Tibial artery (tissue), 4 donors: ENCODE measurements around the gene ARR3.

Source experiments
- DNase-seq, 2 donors: peaks; one replicate each; pipeline ENCODE4 v3.0.0-alpha.2; 2019
- H3K27ac ChIP-seq, 2 donors: fragments of 200-600 bp; sonication (generic) in 1 of 2; 1 replicate in 1 of 2; 2 replicates in 1 of 2; pipeline ENCODE4 v1.5.1; 2018 to 2019; ENCODE audit warnings: mild to moderate bottlenecking in 1 of 2
- H3K27me3 ChIP-seq, 2 donors: fragments of 200-600 bp; sonication (generic) in 1 of 2; one replicate each; pipeline versions ENCODE4 v1.5.1 to v1.6.0; 2016 to 2019
- H3K36me3 ChIP-seq, 3 donors: fragments of 200-600 bp; sonication (generic) in 2 of 3; one replicate each; pipeline ENCODE4 v1.5.1; 2016 to 2019; ENCODE audit warnings: mild to moderate bottlenecking in 2 of 3
- H3K4me1 ChIP-seq, 4 donors: fragments of 200-600 bp; sonication (generic) in 2 of 4; 1 replicate in 3 of 4; 2 replicates in 1 of 4; pipeline ENCODE4 v1.5.1; 2016 to 2019
- H3K4me3 ChIP-seq, 2 donors: fragments of 200-600 bp; sonication (generic) in 1 of 2; 1 replicate in 1 of 2; 2 replicates in 1 of 2; pipeline ENCODE4 v1.5.1; 2018 to 2019; ENCODE audit warnings: mild to moderate bottlenecking in 2 of 2
- H3K9me3 ChIP-seq, 3 donors: fragments of 200-600 bp; sonication (generic) in 1 of 3; one replicate each; pipeline ENCODE4 v1.5.1; 2016 to 2019
- intact Hi-C: fragments of 100-400 bp; cut with DNase I; formaldehyde crosslinking; loops from one replicate; pipeline ENCODE4 v1.15.0; 2023; ENCODE audit warnings: low total_unique reads
- TF ChIP-seq, protein P1 (sequence below), 2 experiments: fragments of 200-600 bp in 1 of 2; fragments of 450-650 bp in 1 of 2; IDR thresholded peaks; one replicate each; pipeline ENCODE4 v1.5.1; 2017 to 2019; ENCODE audit warnings: antibody characterized with exemption in 2 of 2, mild to moderate bottlenecking in 1 of 2, moderate library complexity in 1 of 2

ARR3 gene

DNA sequence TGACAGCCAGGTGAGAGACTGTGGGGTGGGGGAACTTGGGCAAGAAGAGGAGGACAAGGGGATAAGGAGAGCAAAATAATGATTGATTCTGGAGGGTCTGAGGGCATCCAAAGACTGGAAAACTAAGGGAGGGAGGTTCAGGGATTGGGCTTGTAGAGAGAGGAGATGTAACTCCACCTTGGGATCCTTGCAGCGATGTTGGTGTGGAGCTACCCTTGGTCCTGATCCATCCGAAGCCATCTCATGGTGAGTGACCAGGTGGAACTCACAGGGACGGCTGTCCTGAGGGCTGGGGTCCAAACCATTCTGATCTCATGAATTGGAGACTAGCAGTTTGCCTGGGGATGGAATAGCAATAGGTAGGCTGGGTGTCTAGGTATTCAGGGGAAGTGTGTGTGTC, 12.4 kb downstream of the ARR3 start:
- peaks cover 0 to 6% (median 4%) of the 10 kb centered on the region in 3 donors for H3K36me3 ChIP-seq
- no peaks in the 10 kb centered on the region for H3K4me1 ChIP-seq
- TF ChIP-seq, protein P1, sequence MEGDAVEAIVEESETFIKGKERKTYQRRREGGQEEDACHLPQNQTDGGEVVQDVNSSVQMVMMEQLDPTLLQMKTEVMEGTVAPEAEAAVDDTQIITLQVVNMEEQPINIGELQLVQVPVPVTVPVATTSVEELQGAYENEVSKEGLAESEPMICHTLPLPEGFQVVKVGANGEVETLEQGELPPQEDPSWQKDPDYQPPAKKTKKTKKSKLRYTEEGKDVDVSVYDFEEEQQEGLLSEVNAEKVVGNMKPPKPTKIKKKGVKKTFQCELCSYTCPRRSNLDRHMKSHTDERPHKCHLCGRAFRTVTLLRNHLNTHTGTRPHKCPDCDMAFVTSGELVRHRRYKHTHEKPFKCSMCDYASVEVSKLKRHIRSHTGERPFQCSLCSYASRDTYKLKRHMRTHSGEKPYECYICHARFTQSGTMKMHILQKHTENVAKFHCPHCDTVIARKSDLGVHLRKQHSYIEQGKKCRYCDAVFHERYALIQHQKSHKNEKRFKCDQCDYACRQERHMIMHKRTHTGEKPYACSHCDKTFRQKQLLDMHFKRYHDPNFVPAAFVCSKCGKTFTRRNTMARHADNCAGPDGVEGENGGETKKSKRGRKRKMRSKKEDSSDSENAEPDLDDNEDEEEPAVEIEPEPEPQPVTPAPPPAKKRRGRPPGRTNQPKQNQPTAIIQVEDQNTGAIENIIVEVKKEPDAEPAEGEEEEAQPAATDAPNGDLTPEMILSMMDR (IDR thresholded peaks at IDR 0.05): no peak
- no peaks in the 10 kb centered on the region for H3K27me3 ChIP-seq
- DNase-seq: no peak
- intact Hi-C loops: no loop called here
- H3K4me3 ChIP-seq: no peak overlapping the region
- no peak overlapping the region for H3K27ac ChIP-seq
- no peaks in the 10 kb centered on the region for H3K9me3 ChIP-seq

DNA sequence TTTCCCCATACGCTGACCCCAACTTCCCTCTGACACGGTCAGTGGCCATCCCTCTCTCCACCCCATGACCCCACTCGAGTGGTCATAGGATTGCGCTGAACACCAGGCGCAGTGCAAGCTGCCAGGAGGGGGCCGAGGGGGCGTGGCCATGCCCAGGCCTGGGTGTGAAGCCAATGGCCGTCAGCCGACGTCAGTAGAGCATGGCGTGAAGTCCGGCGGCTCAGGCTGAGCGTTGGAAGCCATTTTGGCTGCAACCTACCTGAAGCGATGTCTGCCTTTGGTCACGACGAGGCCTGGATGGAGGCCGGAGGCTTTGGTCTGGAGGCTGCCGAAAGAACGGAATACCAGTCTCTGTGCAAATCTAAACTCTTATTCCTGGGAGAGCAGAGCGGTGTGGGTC, 13.8 kb downstream of the ARR3 start, which contains the start of gene RAB41:
RAB41 (plus strand) TSS at position 222 of the 400 bp plus-strand sequence; CDS start at position 268, 46 bp downstream.
- no peak for DNase-seq
- no peaks in the 10 kb centered on the region for H3K4me1 ChIP-seq
- intact Hi-C loops: no loop called here
- no peaks in the 10 kb centered on the region for H3K9me3 ChIP-seq
- H3K4me3 ChIP-seq: no peak within 1 kb of the TSS
- H3K36me3 ChIP-seq: peaks cover 0 to 15% (median 4%) of the 10 kb centered on the region in 3 donors
- no peaks in the 10 kb centered on the region for H3K27me3 ChIP-seq
- TF ChIP-seq, protein P1 (IDR thresholded peaks at IDR 0.05): no peak
- H3K27ac ChIP-seq: no peak within 1 kb of the TSS

DNA sequence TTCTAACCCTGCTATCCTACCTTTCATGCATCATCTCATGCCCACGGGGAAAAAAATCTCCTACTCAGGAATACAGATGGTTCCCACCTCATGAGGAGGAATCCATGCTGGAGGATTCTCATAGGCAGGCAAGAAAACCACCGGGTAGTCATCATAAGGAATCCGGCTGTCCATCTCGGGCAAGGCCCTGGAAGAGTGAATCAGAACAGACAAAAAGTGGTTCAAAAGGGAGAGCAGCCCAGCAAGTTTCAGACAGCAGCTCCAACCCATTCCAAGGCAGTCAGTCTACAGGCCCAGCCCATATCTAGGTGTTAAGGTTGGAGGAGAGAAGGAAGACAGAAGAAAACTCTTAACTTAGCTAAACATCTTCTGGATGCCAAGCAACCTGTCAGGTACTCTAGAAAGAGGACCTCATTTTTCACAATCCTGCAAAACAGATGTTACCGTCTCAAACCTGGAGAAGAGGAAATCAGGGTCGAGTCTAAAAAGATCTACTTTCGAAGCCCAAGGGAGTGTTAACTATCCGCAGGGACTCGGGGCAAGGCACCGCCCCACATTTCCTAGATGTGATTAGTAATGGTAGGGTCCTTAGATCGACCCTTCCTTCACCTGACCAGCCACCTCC, 21.1 kb downstream of the ARR3 start:
- no peak for DNase-seq
- no peaks in the 10 kb centered on the region for H3K9me3 ChIP-seq
- no peaks in the 10 kb centered on the region for H3K27me3 ChIP-seq
- intact Hi-C loops: no loop called here
- peaks cover 0 to 8% (median 6%) of the 10 kb centered on the region in 4 donors for H3K4me1 ChIP-seq
- H3K4me3 ChIP-seq: peak overlapping the region; percentile 53 to 56
- H3K27ac ChIP-seq: peak overlapping the region; percentile 71 to 77
- TF ChIP-seq, protein P1 (IDR thresholded peaks at IDR 0.05): no peak
- peaks cover 0 to 21% (median 0%) of the 10 kb centered on the region in 3 donors for H3K36me3 ChIP-seq

DNA sequence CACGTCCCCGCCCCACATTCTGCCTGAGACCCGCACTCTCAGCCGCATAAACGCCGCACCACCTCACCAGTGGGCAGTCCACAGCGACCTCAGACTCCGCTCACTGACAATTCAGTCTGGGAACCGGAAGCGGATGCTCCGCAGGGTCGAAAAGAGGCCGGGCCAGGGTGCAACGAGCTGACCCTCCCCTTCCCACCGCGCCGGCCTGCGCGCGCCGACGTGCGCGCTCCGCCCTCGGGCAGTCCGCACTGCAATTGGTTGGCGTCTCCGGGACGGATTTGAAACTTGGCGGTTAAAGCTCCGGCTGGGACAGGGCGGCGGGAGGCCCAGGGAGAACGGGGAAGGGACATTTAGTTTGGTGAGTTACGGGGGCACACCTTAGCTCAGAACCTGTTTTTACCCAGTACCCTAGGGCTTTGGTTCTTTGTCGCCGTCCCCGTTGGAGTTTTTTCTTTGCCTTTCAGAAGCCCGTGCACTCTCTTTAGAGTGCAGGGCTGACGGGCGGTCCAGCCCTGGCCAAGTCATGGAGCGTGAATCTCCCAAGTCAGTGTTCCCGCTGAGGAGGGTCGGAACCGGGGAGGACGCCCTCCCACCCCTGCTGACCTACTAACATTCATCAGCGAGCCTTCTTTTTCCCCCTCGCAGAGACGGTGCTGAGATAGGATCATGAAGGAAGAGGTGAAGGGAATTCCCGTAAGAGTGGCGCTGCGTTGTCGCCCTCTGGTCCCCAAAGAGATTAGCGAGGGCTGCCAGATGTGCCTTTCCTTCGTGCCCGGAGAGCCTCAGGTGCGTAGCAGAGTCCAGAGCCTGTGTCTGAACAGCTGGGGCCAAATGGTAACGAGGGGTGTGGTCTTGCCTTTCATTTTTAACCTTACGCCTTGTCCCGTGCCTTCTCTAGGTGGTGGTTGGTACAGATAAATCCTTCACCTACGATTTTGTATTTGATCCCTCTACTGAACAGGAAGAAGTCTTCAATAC, 21.9 kb downstream of the ARR3 start, which contains the start of the genes KIF4A and PDZD11:
KIF4A (plus strand) TSS at position 312 of the 978 bp plus-strand sequence; CDS start at position 667, 355 bp downstream.
PDZD11 (minus strand) TSS at position 135 of the 978 bp plus-strand sequence. CDS start 586 bp downstream, outside the sequence.
- Histone ChIP-seq H3K36me3 (peaks cover 0 to 20% (median 0%) of the 10 kb centered on the region in 3 donors), H3K27me3 (no peaks in the 10 kb centered on the region), H3K4me1 (peaks cover 0 to 8% (median 6%) of the 10 kb centered on the region in 4 donors), H3K4me3 (peak within 1 kb of the TSS; percentile 53 to 56), H3K9me3 (no peaks in the 10 kb centered on the region), H3K27ac (peak within 1 kb of the TSS; percentile 71 to 77)
- peak; percentile 62 to 85 for DNase-seq
- TF ChIP-seq, protein P1 (IDR thresholded peaks at IDR 0.05): no peak
- intact Hi-C loops: no loop called here

DNA sequence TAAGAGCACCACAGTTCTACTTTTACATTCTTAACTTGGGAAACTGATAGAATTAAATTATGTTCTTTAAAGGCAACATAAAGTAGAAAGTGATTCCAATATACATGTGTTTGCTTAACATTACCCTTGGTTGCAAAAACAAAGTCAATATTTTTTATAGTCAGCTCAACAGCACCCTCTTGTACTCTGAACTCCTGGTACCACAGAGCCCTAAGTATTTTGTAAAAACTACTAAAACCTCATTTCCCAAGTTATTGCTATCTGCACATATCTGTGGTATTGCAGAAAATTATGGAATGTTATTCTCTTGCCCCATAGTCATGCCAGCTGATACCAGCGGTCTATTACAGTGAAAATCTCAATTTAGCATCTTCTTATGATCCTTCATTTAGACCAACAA, 24.7 kb downstream of the ARR3 start:
- H3K9me3 ChIP-seq: no peaks in the 10 kb centered on the region
- no peaks in the 10 kb centered on the region for H3K27me3 ChIP-seq
- no peak for DNase-seq
- H3K27ac ChIP-seq: no peak overlapping the region
- TF ChIP-seq, protein P1 (IDR thresholded peaks at IDR 0.05): no peak
- H3K4me1 ChIP-seq: peaks cover 0 to 8% (median 6%) of the 10 kb centered on the region in 4 donors
- H3K36me3 ChIP-seq: no peaks in the 10 kb centered on the region
- H3K4me3 ChIP-seq: no peak overlapping the region
- intact Hi-C loops: no loop called here
